Measurements from ENCODE around the gene UPP2. TPM values are rescaled to one million over a fixed set of nuclear protein-coding genes. Genes with fewer than 3 reads are reported as not detected.

The UPP2 gene
- total RNA-seq, 1 experiment from 2014 or later: not detected

- no peak for TF ChIP-seq CTCF (IDR thresholded peaks at IDR 0.05; ENCODE audit: unreplicated experiment)
- ChIA-PET POLR2A (no interaction called here), CTCF (interaction anchor here (0.6 kb wide), 1 partner anchor 207 kb away, joined by 3 read pairs; no protein-coding TSS in a partner anchor)
- Mint-ChIP-seq H3K4me1 (ENCODE audit: insufficient read depth, unreplicated experiment) (no peaks in the 10 kb centered on the region), H3K9me3 (ENCODE audit: unreplicated experiment) (no peaks in the 10 kb centered on the region), H3K27me3 (ENCODE audit: insufficient read depth, unreplicated experiment) (peaks cover 3% of the 10 kb centered on the region), H3K27ac (ENCODE audit: low read depth, unreplicated experiment) (no peak overlapping the region), H3K4me3 (ENCODE audit: unreplicated experiment) (no peak overlapping the region), H3K36me3 (ENCODE audit: insufficient read depth, unreplicated experiment) (no peaks in the 10 kb centered on the region)
- intact Hi-C loops (cut with micrococcal nuclease): no loop called here
- BruUV-seq (replicated peaks): no TSS peak
- no peak for DNase-seq (ENCODE audit: unreplicated experiment)
Observed at GRCh38 chr2:158091647-158092046, 10.0 kb upstream of the UPP2 start.

- POLR2A ChIA-PET: no interaction called here
- intact Hi-C loops (cut with micrococcal nuclease): no loop called here
- TF ChIP-seq CTCF (IDR thresholded peaks at IDR 0.05; ENCODE audit: unreplicated experiment): no peak
Observed at GRCh38 chr2:158094487-158095092, 7.1 kb upstream of the UPP2 start.

GRCh38 chr2:158095269-158095668 is 6.4 kb upstream of the UPP2 start:
- TF ChIP-seq CTCF (IDR thresholded peaks at IDR 0.05; ENCODE audit: unreplicated experiment): no peak
- peaks cover 6% of the 10 kb centered on the region for H3K4me1 Mint-ChIP-seq (ENCODE audit: insufficient read depth, unreplicated experiment)
- BruUV-seq (replicated peaks): no TSS peak
- POLR2A ChIA-PET: no interaction called here
- no peak overlapping the region for H3K4me3 Mint-ChIP-seq (ENCODE audit: unreplicated experiment)
- DNase-seq (ENCODE audit: unreplicated experiment): no peak
- no peaks in the 10 kb centered on the region for H3K36me3 Mint-ChIP-seq (ENCODE audit: insufficient read depth, unreplicated experiment)
- H3K9me3 Mint-ChIP-seq (ENCODE audit: unreplicated experiment): no peaks in the 10 kb centered on the region
- no peak overlapping the region for H3K27ac Mint-ChIP-seq (ENCODE audit: low read depth, unreplicated experiment)
- CTCF ChIA-PET: interaction anchor here (0.6 kb wide), 1 partner anchor 95 kb away, joined by 4 read pairs; no protein-coding TSS in a partner anchor
- intact Hi-C loops (cut with micrococcal nuclease): no loop called here
- H3K27me3 Mint-ChIP-seq (ENCODE audit: insufficient read depth, unreplicated experiment): no peaks in the 10 kb centered on the region

More at GRCh38 chr2:158094487-158095092, 7.1 kb upstream of the UPP2 start:
- Mint-ChIP-seq H3K9me3 (ENCODE audit: unreplicated experiment) (no peaks in the 10 kb centered on the region), H3K27ac (ENCODE audit: low read depth, unreplicated experiment) (no peak overlapping the region), H3K36me3 (ENCODE audit: insufficient read depth, unreplicated experiment) (no peaks in the 10 kb centered on the region), H3K4me3 (ENCODE audit: unreplicated experiment) (no peak overlapping the region), H3K4me1 (ENCODE audit: insufficient read depth, unreplicated experiment) (peaks cover 3% of the 10 kb centered on the region), H3K27me3 (ENCODE audit: insufficient read depth, unreplicated experiment) (no peaks in the 10 kb centered on the region)
- DNase-seq (ENCODE audit: unreplicated experiment): no peak
- no TSS peak for BruUV-seq (replicated peaks)
- CTCF ChIA-PET: interaction anchor here (0.6 to 1.0 kb wide), 3 partner anchors 13 to 660 kb away, joined by 3 to 4 read pairs (median 3); no protein-coding TSS in a partner anchor

- Mint-ChIP-seq H3K27ac (ENCODE audit: low read depth, unreplicated experiment) (no peak overlapping the region), H3K9me3 (ENCODE audit: unreplicated experiment) (no peaks in the 10 kb centered on the region), H3K27me3 (ENCODE audit: insufficient read depth, unreplicated experiment) (no peaks in the 10 kb centered on the region), H3K36me3 (ENCODE audit: insufficient read depth, unreplicated experiment) (no peaks in the 10 kb centered on the region), H3K4me3 (ENCODE audit: unreplicated experiment) (no peak overlapping the region), H3K4me1 (ENCODE audit: insufficient read depth, unreplicated experiment) (peaks cover 6% of the 10 kb centered on the region)
- no TSS peak for BruUV-seq (replicated peaks)
- intact Hi-C loops (cut with micrococcal nuclease): no loop called here
- POLR2A ChIA-PET: interaction anchor here (0.6 kb wide), 1 partner anchor 8 kb away, joined by 3 read pairs; no protein-coding TSS in a partner anchor
- no peak for DNase-seq (ENCODE audit: unreplicated experiment)
- CTCF ChIA-PET: no interaction called here
- no peak for TF ChIP-seq CTCF (IDR thresholded peaks at IDR 0.05; ENCODE audit: unreplicated experiment)
Observed at GRCh38 chr2:158095912-158096311, 5.8 kb upstream of the UPP2 start.

All from MCF 10A (cell line).